Chondrocyte (in vitro differentiated cells): ENCODE data around the gene FTCD. TPM values are rescaled to one million over a fixed set of nuclear protein-coding genes. Genes with fewer than 3 reads are reported as not detected.

Source experiments
- DNase-seq: peaks from one replicate; pipeline ENCODE4 v3.0.0; 2021; ENCODE audit warnings: mixed read lengths, low spot score
- H3K27ac Mint-ChIP-seq: one replicate; pipeline ENCODE4 v1.8.0; 2021; ENCODE audit warnings: mild to moderate bottlenecking, moderate library complexity, mixed read lengths; ENCODE audit not compliant: unreplicated experiment
- H3K27me3 Mint-ChIP-seq: 2 replicates; pipeline ENCODE4 v1.8.0; 2021; ENCODE audit warnings: low read depth, mixed read lengths
- H3K36me3 Mint-ChIP-seq: 2 replicates; pipeline ENCODE4 v1.8.0; 2021; ENCODE audit warnings: low read depth, mixed read lengths
- H3K4me1 Mint-ChIP-seq: 2 replicates; pipeline ENCODE4 v1.8.0; 2021; ENCODE audit warnings: low read depth, mild to moderate bottlenecking, mixed read lengths
- H3K4me3 Mint-ChIP-seq: one replicate; pipeline ENCODE4 v1.8.0; 2021; ENCODE audit warnings: mild to moderate bottlenecking, moderate library complexity, mixed read lengths; ENCODE audit not compliant: unreplicated experiment
- H3K9me3 Mint-ChIP-seq: 2 replicates; pipeline ENCODE4 v1.8.0; 2021; ENCODE audit warnings: low read depth, mixed read lengths
- CTCF ChIP-seq: fragments of 200-600 bp; sonication (generic); IDR thresholded peaks from 2 replicates; pipeline ENCODE4 v1.5.0; 2021; ENCODE audit warnings: antibody characterized with exemption, mild to moderate bottlenecking, moderate library complexity
- total RNA-seq: library from RNA; stranded (reverse); gene quantifications from 3 replicates; pipeline ENCODE4 v1.2.1, GENCODE V29; 2021

FTCD gene
- total RNA-seq, 1 donor from 2014 or later, result 1.7 TPM

GRCh38 chr21:46156378-46156645, 933 bp upstream of the FTCD start:
- H3K4me3 Mint-ChIP-seq, result no peak overlapping the region
- no peaks in the 10 kb centered on the region for H3K9me3 Mint-ChIP-seq
- DNase-seq, result peak; percentile 71
- no peaks in the 10 kb centered on the region for H3K36me3 Mint-ChIP-seq
- no peaks in the 10 kb centered on the region for H3K27me3 Mint-ChIP-seq
- no peak overlapping the region for H3K27ac Mint-ChIP-seq
- H3K4me1 Mint-ChIP-seq, result no peaks in the 10 kb centered on the region
- TF ChIP-seq CTCF, result no peak

GRCh38 chr21:46154955-46155513, 345 bp downstream of the FTCD start:
- no peak for DNase-seq
- no peaks in the 10 kb centered on the region for H3K27me3 Mint-ChIP-seq
- H3K36me3 Mint-ChIP-seq, result no peaks in the 10 kb centered on the region
- H3K4me1 Mint-ChIP-seq, result no peaks in the 10 kb centered on the region
- H3K9me3 Mint-ChIP-seq, result no peaks in the 10 kb centered on the region
- H3K4me3 Mint-ChIP-seq, result no peak overlapping the region
- no peak for TF ChIP-seq CTCF
- no peak overlapping the region for H3K27ac Mint-ChIP-seq

GRCh38 chr21:46154155-46154954, 1.0 kb downstream of the FTCD start:
- peak; percentile 89 for DNase-seq
- H3K27ac Mint-ChIP-seq, result no peak overlapping the region
- H3K36me3 Mint-ChIP-seq, result no peaks in the 10 kb centered on the region
- no peak overlapping the region for H3K4me3 Mint-ChIP-seq
- TF ChIP-seq CTCF, result no peak
- H3K9me3 Mint-ChIP-seq, result no peaks in the 10 kb centered on the region
- H3K4me1 Mint-ChIP-seq, result no peaks in the 10 kb centered on the region
- H3K27me3 Mint-ChIP-seq, result no peaks in the 10 kb centered on the region

GRCh38 chr21:46153247-46154154, 1.9 kb downstream of the FTCD start:
- no peak overlapping the region for H3K27ac Mint-ChIP-seq
- H3K36me3 Mint-ChIP-seq, result no peaks in the 10 kb centered on the region
- DNase-seq, result peak; percentile 87
- TF ChIP-seq CTCF, result peak; percentile 81
- H3K27me3 Mint-ChIP-seq, result no peaks in the 10 kb centered on the region
- no peak overlapping the region for H3K4me3 Mint-ChIP-seq
- no peaks in the 10 kb centered on the region for H3K4me1 Mint-ChIP-seq
- no peaks in the 10 kb centered on the region for H3K9me3 Mint-ChIP-seq

GRCh38 chr21:46152927-46153246, 2.5 kb downstream of the FTCD start:
- no peaks in the 10 kb centered on the region for H3K4me1 Mint-ChIP-seq
- peak; percentile 87 for DNase-seq
- no peak for TF ChIP-seq CTCF
- H3K27ac Mint-ChIP-seq, result no peak overlapping the region
- H3K4me3 Mint-ChIP-seq, result no peak overlapping the region
- no peaks in the 10 kb centered on the region for H3K9me3 Mint-ChIP-seq
- no peaks in the 10 kb centered on the region for H3K36me3 Mint-ChIP-seq
- H3K27me3 Mint-ChIP-seq, result no peaks in the 10 kb centered on the region
